Muscle of leg (tissue), 11 donors: ENCODE measurements around the gene RNASE12. TPM values are rescaled to one million over a fixed set of nuclear protein-coding genes. Genes with fewer than 3 reads are reported as not detected.

Experiments used
- DNase-seq: peaks from one replicate; pipeline ENCODE4 v3.0.0; 2013
- H3K27ac ChIP-seq: one replicate; pipeline ENCODE4 v1.5.1; 2013; ENCODE audit warnings: mild to moderate bottlenecking, low read length, control low read depth
- H3K27me3 ChIP-seq: one replicate; pipeline ENCODE4 v1.6.1; 2013; ENCODE audit warnings: low read length; ENCODE audit not compliant: control insufficient read depth, insufficient read depth
- H3K36me3 ChIP-seq: one replicate; pipeline ENCODE4 v1.6.1; 2013; ENCODE audit warnings: low read length; ENCODE audit not compliant: control insufficient read depth, insufficient read depth
- H3K4me1 ChIP-seq: one replicate; pipeline ENCODE4 v1.6.1; 2013; ENCODE audit warnings: low read length; ENCODE audit not compliant: control insufficient read depth, insufficient read depth
- H3K4me3 ChIP-seq: one replicate; pipeline ENCODE4 v1.5.1; 2013; ENCODE audit warnings: low read length, control low read depth
- H3K9me3 ChIP-seq: replicated peaks from 2 replicates; pipeline ENCODE4 v1.6.1; 2013; ENCODE audit warnings: low read depth, low read length; ENCODE audit not compliant: control insufficient read depth
- WGBS: methylation state at CpG from one replicate; pipeline ENCODE4 v1.1.5; 2013; ENCODE audit warnings: missing lambda C conversion rate; ENCODE audit not compliant: insufficient coverage; 5-methylcytosine and 5-hydroxymethylcytosine counted together
- polyA plus RNA-seq, 8 donors: library from polyadenylated mRNA; unstranded; fragments of 120-200 nt; gene quantifications; one replicate each; pipeline versions ENCODE4 v1.2.1 to v1.2.3, GENCODE V29; 2013; ENCODE audit warnings: inconsistent platforms in 1 of 8, low replicate concordance in 1 of 8; ENCODE audit not compliant: insufficient read length in 8 of 8, insufficient read depth in 1 of 8
- total RNA-seq: library from RNA; stranded (reverse); fragments of 120-200 nt; gene quantifications from one replicate; pipeline ENCODE4 v1.2.4, GENCODE V29; 2013

The RNASE12 gene
- total and polyA plus RNA-seq, 9 donors, result not detected

- DNase-seq, result no peak
- Histone ChIP-seq H3K36me3 (no peaks in the 10 kb centered on the region), H3K4me1 (peaks cover 2% of the 10 kb centered on the region), H3K9me3 (no peaks in the 10 kb centered on the region), H3K4me3 (peak overlapping the region; percentile 52), H3K27ac (peak overlapping the region; percentile 81), H3K27me3 (peaks cover 4% of the 10 kb centered on the region)
- WGBS, result 70% methylated on average over 2 of the region's 17 CpGs
These were observed 23.1 kb upstream of the RNASE12 start for GRCh38 chr14:20614038-20614840.

- H3K4me3 ChIP-seq, result peak overlapping the region; percentile 52
- no peaks in the 10 kb centered on the region for H3K9me3 ChIP-seq
- H3K27me3 ChIP-seq, result peaks cover 4% of the 10 kb centered on the region
- peaks cover 2% of the 10 kb centered on the region for H3K4me1 ChIP-seq
- H3K27ac ChIP-seq, result peak overlapping the region; percentile 81
- peak; percentile 96 for DNase-seq
- 2% methylated on average over 17 of the region's 34 CpGs for WGBS
- no peaks in the 10 kb centered on the region for H3K36me3 ChIP-seq
These were observed 22.2 kb upstream of the RNASE12 start for GRCh38 chr14:20613094-20614037.

- Histone ChIP-seq H3K27ac (no peak overlapping the region), H3K4me1 (peaks cover 2% of the 10 kb centered on the region), H3K27me3 (peaks cover 4% of the 10 kb centered on the region), H3K9me3 (no peaks in the 10 kb centered on the region), H3K36me3 (no peaks in the 10 kb centered on the region), H3K4me3 (no peak overlapping the region)
- no peak for DNase-seq
- 43% methylated on average over 3 of the region's 5 CpGs for WGBS
These were observed 21.2 kb upstream of the RNASE12 start for GRCh38 chr14:20612403-20612802.

GRCh38 chr14:20611277-20611676, 20.1 kb upstream of the RNASE12 start:
- Histone ChIP-seq H3K9me3 (no peaks in the 10 kb centered on the region), H3K4me1 (peaks cover 2% of the 10 kb centered on the region), H3K36me3 (no peaks in the 10 kb centered on the region), H3K27ac (no peak overlapping the region), H3K27me3 (no peaks in the 10 kb centered on the region), H3K4me3 (no peak overlapping the region)
- 60% methylated on average over 4 of the region's 4 CpGs for WGBS
- DNase-seq, result no peak

DNA sequence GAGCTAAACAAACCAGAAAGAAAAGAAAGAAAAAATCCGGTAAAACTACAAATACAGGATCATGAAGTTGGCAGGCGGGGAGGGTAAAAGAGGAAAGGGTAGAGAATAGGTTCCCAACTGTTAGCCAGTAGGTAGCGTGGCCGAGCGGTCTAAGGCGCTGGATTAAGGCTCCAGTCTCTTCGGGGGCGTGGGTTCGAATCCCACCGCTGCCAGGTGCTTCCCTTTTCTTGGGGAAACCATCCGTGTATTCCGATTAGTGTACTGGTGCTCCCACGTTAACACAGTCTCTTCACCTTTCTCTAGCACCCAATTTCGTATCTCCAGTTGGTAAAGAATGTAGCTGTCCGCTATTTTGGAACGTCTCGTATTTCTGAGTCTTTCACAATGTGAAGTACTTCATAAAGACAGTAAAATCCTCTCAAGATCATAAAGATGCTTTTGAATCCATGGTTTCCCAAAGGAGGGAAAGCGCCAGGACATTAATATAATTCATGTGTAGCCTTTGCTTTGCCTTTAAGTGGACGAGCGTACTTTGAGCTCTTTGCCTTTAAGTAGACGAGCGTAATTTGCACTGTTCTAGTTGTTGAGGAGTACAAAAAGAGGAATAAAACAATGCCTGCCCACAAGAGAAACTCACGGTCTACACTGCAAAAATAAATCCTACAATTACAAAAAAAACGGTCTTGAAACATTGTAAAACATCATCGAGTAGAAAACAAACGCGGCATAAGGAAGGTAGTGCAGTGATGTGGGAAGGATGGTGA, 19.0 kb upstream of the RNASE12 start:
- Histone ChIP-seq H3K4me1 (peaks cover 2% of the 10 kb centered on the region), H3K9me3 (no peaks in the 10 kb centered on the region), H3K4me3 (peak overlapping the region; percentile 66), H3K27me3 (no peaks in the 10 kb centered on the region), H3K36me3 (no peaks in the 10 kb centered on the region), H3K27ac (no peak overlapping the region)
- peak; percentile 80 for DNase-seq
- WGBS, result 4% methylated on average over 10 of the region's 27 CpGs

- Histone ChIP-seq H3K27me3 (no peaks in the 10 kb centered on the region), H3K4me1 (peaks cover 2% of the 10 kb centered on the region), H3K9me3 (no peaks in the 10 kb centered on the region), H3K36me3 (no peaks in the 10 kb centered on the region), H3K27ac (no peak overlapping the region), H3K4me3 (peak overlapping the region; percentile 66)
- peak; percentile 95 for DNase-seq
- WGBS, result 0% methylated on average over 24 of the region's 44 CpGs
These were observed 18.2 kb upstream of the RNASE12 start for GRCh38 chr14:20609215-20610001.

- H3K4me3 ChIP-seq, result no peak overlapping the region
- H3K27ac ChIP-seq, result no peak overlapping the region
- H3K27me3 ChIP-seq, result no peaks in the 10 kb centered on the region
- no peaks in the 10 kb centered on the region for H3K36me3 ChIP-seq
- peaks cover 7% of the 10 kb centered on the region for H3K4me1 ChIP-seq
- WGBS, result 38% methylated on average over 1 of the region's 7 CpGs
- H3K9me3 ChIP-seq, result no peaks in the 10 kb centered on the region
- DNase-seq, result no peak
These were observed 17.4 kb upstream of the RNASE12 start for GRCh38 chr14:20608383-20609110.

DNA sequence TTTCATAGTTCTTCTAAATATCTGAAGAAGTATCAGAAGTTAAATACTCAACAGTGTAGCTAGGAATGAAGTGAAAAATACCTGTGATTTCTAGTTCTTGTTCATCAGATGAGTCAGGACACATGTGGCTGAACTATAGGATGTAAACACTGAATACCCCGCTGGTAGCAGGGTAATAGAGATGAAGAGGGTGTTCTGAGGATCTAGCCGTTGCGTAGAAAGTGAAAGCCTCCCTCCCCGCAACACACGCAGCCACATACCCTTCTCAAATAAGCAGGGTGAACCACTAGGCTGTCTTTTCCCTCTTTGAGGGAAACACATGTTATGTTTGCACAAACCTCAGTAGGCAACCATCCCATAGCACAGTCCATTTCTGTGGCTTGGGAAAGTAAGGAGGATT, 16.4 kb upstream of the RNASE12 start:
- Histone ChIP-seq H3K9me3 (no peaks in the 10 kb centered on the region), H3K4me3 (no peak overlapping the region), H3K27me3 (no peaks in the 10 kb centered on the region), H3K36me3 (no peaks in the 10 kb centered on the region), H3K4me1 (peaks cover 7% of the 10 kb centered on the region), H3K27ac (no peak overlapping the region)
- WGBS, result no CpG with 5 or more reads among the region's 5 CpGs
- no peak for DNase-seq

DNA sequence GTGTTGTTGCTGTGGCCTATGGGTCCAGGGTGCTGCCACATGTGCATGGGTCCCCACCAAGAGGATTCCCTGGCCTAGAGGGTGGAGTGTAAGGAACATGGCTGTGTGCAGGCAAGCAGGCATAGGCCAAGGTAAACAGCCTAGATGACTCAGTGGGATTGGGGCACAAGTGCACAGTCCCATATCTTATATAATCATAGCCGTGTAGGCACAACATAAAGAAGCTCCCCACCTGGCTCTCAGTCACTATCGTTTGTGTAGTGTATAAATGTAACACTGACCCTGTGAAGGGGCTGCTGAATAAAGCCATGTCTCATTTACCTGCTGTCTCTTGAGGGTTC, 15.7 kb upstream of the RNASE12 start:
- no peak overlapping the region for H3K27ac ChIP-seq
- no peak overlapping the region for H3K4me3 ChIP-seq
- WGBS, result no CpG with 5 or more reads among the region's 2 CpGs
- H3K9me3 ChIP-seq, result no peaks in the 10 kb centered on the region
- H3K36me3 ChIP-seq, result no peaks in the 10 kb centered on the region
- no peak for DNase-seq
- peaks cover 7% of the 10 kb centered on the region for H3K4me1 ChIP-seq
- no peaks in the 10 kb centered on the region for H3K27me3 ChIP-seq
